Measurements from ENCODE around the gene NPVF. TPM values are rescaled to one million over a fixed set of nuclear protein-coding genes. Genes with fewer than 3 reads are reported as not detected.
A peak's percentile ranks its signal among the peaks of the same experiment; 100 is the strongest.

Gene NPVF, protein sequence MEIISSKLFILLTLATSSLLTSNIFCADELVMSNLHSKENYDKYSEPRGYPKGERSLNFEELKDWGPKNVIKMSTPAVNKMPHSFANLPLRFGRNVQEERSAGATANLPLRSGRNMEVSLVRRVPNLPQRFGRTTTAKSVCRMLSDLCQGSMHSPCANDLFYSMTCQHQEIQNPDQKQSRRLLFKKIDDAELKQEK
- total RNA-seq (not detected), total RNA-seq (0 reads per million in 29 experiments)
- total RNA-seq (2013): not detected

DNA sequence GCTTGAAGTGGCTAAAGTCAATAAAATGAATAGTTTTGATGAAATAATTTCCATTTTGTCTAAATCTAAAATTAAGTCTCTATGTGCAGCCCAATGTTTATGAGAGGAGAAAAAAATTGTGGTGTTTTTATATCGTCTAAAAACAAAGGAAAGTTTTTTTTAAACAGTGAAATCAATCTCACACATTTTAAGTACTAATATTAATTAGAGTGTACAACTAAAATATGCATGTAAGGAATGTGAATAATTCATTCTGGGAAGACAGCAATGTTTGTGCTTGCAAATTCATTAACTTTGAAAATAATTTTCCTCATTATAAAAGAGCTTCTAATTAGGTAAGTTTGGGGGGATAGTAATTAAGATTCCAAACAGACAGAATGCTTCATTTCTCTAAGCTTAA lies at the start of gene NPVF:
Gene NPVF, minus strand, starts transcription at position 101 of the 400 bp plus-strand sequence. Its CDS starts 47 bp downstream, at position 54.
- Mint-ChIP-seq H3K27me3 (peaks cover 36 to 44% of the 10 kb centered on the region in 2 donors), H3K4me3 (no peak within 1 kb of the TSS), H3K36me3 (no peaks in the 10 kb centered on the region), H3K4me1 (no peaks in the 10 kb centered on the region), H3K27ac (no peak within 1 kb of the TSS), H3K9me3 (no peaks in the 10 kb centered on the region)
- Histone ChIP-seq H3K27me3 (replicated peaks in 1 of 2; ENCODE audit: control insufficient read depth in 2 of 2, extremely low read depth in 1 of 2, insufficient read depth in 2 of 2, low read length in 1 of 2) (peaks cover 0 to 10% of the 10 kb centered on the region in 2 experiments), H3K36me3 (ENCODE audit: control insufficient read depth in 2 of 2, extremely low read depth in 1 of 2, insufficient read depth in 1 of 2, low read length in 1 of 2) (no peaks in the 10 kb centered on the region), H3K27ac (ENCODE audit: low read length) (no peak within 1 kb of the TSS), H3K9me3 (no peaks in the 10 kb centered on the region), H3K4me1 (ENCODE audit: control insufficient read depth in 1 of 2, extremely low read depth in 1 of 2, insufficient read depth in 2 of 2, low read length in 2 of 2) (no peaks in the 10 kb centered on the region), H3K4me3 (ENCODE audit: control insufficient read depth in 1 of 2, extremely low read depth in 1 of 2, low read length in 1 of 2) (no peak within 1 kb of the TSS)
- POLR2A ChIA-PET: no interaction called here
- WGBS (ENCODE audit: insufficient coverage): no CpG with 5 or more reads among the region's 1 CpG
- ATAC-seq (replicated peaks in 1 of 4) (no peak), DNase-seq (no peak)
- CTCF ChIA-PET: interaction anchor here (0.7 to 1.0 kb wide), 3 partner anchors 11 to 1909 kb away, joined by 3 to 5 read pairs (median 5); no protein-coding TSS in a partner anchor

DNA sequence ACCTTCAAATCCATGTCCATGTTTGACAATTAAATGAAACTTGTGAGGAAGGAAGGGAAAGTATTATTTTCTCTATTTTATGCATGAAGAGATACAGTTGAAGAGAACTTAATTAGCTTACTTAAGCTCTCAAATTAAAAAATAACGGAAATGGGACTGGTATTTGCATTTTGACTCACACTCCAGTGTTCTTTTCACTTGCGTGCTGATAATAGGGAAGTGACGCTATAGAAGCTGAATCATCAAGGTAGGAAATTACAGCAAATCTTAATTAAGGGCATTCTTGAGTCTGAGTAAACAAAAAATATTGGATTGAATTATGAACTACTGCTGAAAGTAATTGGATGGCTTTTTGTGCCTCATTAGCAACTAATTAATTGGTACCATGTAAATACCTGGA lies 44.0 kb upstream of the NPVF start:
- H3K27ac ChIP-seq (ENCODE audit: low read length): no peak overlapping the region
- Mint-ChIP-seq H3K27ac (no peak overlapping the region), H3K36me3 (no peaks in the 10 kb centered on the region), H3K4me1 (no peaks in the 10 kb centered on the region), H3K27me3 (peaks cover 3 to 9% of the 10 kb centered on the region in 2 donors), H3K9me3 (no peaks in the 10 kb centered on the region), H3K4me3 (no peak overlapping the region)
- no peaks in the 10 kb centered on the region for H3K4me1 ChIP-seq (ENCODE audit: control insufficient read depth in 1 of 2, extremely low read depth in 1 of 2, insufficient read depth in 2 of 2, low read length in 2 of 2)
- POLR2A ChIA-PET: no interaction called here
- DNase-seq: no peak
- no peak for ATAC-seq (replicated peaks in 1 of 4)
- 92% methylated on average over 2 of the region's 3 CpGs for WGBS (ENCODE audit: insufficient coverage)
- no peak overlapping the region for H3K4me3 ChIP-seq (ENCODE audit: control insufficient read depth in 1 of 2, extremely low read depth in 1 of 2, low read length in 1 of 2)
- no peaks in the 10 kb centered on the region for H3K36me3 ChIP-seq (ENCODE audit: control insufficient read depth in 2 of 2, extremely low read depth in 1 of 2, insufficient read depth in 1 of 2, low read length in 1 of 2)
- no peaks in the 10 kb centered on the region for H3K9me3 ChIP-seq
- H3K27me3 ChIP-seq (replicated peaks in 1 of 2; ENCODE audit: control insufficient read depth in 2 of 2, extremely low read depth in 1 of 2, insufficient read depth in 2 of 2, low read length in 1 of 2): no peaks in the 10 kb centered on the region
- CTCF ChIA-PET: interaction anchor here in 1 of 2 donors (1.0 kb wide), 1 partner anchor 275 kb away, joined by 3 read pairs; no protein-coding TSS in a partner anchor

DNA sequence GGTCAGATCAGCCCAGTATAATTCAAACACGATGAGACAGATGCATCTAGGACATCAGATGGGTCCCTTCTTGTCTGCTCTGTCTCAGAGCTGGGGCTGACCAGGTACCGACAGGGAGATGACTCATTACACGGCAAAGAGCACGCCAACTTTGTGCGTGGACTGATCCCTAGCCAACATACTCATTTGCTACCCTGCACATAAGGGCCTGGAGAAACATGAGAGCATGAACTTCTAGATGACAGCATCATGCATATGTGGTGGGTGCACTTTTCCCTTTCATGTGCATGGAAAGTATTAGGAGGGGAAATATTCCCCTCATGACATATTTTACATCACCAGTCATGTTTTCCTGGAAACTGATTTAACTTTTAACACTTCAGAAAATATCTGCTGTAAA lies 35.1 kb upstream of the NPVF start:
- no peak overlapping the region for H3K27ac ChIP-seq (ENCODE audit: low read length)
- H3K4me3 ChIP-seq (ENCODE audit: control insufficient read depth in 1 of 2, extremely low read depth in 1 of 2, low read length in 1 of 2): no peak overlapping the region
- no peaks in the 10 kb centered on the region for H3K36me3 ChIP-seq (ENCODE audit: control insufficient read depth in 2 of 2, extremely low read depth in 1 of 2, insufficient read depth in 1 of 2, low read length in 1 of 2)
- H3K27me3 ChIP-seq (replicated peaks in 1 of 2; ENCODE audit: control insufficient read depth in 2 of 2, extremely low read depth in 1 of 2, insufficient read depth in 2 of 2, low read length in 1 of 2): peaks cover 0 to 2% of the 10 kb centered on the region in 2 experiments
- H3K4me1 ChIP-seq (ENCODE audit: control insufficient read depth in 1 of 2, extremely low read depth in 1 of 2, insufficient read depth in 2 of 2, low read length in 2 of 2): peaks cover 6 to 16% of the 10 kb centered on the region in 2 experiments
- WGBS (ENCODE audit: insufficient coverage): 67% methylated on average over 1 of the region's 5 CpGs
- ATAC-seq (replicated peaks in 1 of 4) (no peak), DNase-seq (no peak)
- H3K4me1 Mint-ChIP-seq: peaks cover 30 to 36% (median 30%) of the 10 kb centered on the region in 3 donors
- H3K9me3 ChIP-seq: no peaks in the 10 kb centered on the region
- peaks cover 5 to 13% of the 10 kb centered on the region in 2 donors for H3K27me3 Mint-ChIP-seq
- CTCF ChIA-PET: no interaction called here
- no peaks in the 10 kb centered on the region for H3K9me3 Mint-ChIP-seq
- POLR2A ChIA-PET: no interaction called here
- no peak overlapping the region for H3K4me3 Mint-ChIP-seq
- H3K36me3 Mint-ChIP-seq: no peaks in the 10 kb centered on the region
- no peak overlapping the region for H3K27ac Mint-ChIP-seq

DNA sequence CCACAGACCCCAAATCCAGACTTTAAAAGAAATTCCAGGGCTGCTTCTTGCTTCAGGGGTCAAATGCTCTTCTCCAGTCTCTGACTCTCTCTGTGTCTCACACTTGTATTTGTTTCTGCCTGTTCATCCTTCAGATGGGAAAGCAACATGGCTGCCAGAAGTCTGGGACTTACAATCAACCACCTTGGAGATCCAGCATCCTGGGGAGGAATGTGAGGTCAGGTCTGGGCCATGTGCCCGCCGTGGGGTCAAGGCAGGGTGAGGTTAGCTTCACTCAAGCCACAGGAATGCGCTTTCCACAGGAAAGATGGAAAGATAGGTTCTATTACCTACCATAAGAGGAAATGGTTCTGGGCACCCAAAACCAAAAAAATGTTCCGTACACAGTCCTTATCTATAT lies 34.3 kb upstream of the NPVF start:
- peaks cover 30 to 36% (median 30%) of the 10 kb centered on the region in 3 donors for H3K4me1 Mint-ChIP-seq
- H3K36me3 Mint-ChIP-seq: no peaks in the 10 kb centered on the region
- no CpG with 5 or more reads among the region's 4 CpGs for WGBS (ENCODE audit: insufficient coverage)
- ATAC-seq (replicated peaks in 1 of 4) (no peak), DNase-seq (no peak)
- ChIA-PET POLR2A (interaction anchor here in 1 of 2 donors (0.5 kb wide), 1 partner anchor 530 kb away, joined by 5 read pairs; no protein-coding TSS in a partner anchor), CTCF (interaction anchor here (0.5 to 1.8 kb wide), 2 partner anchors 303 kb away, joined by 3 to 27 read pairs; no protein-coding TSS in a partner anchor)
- Histone ChIP-seq H3K4me3 (ENCODE audit: control insufficient read depth in 1 of 2, extremely low read depth in 1 of 2, low read length in 1 of 2) (no peak overlapping the region), H3K36me3 (ENCODE audit: control insufficient read depth in 2 of 2, extremely low read depth in 1 of 2, insufficient read depth in 1 of 2, low read length in 1 of 2) (no peaks in the 10 kb centered on the region), H3K4me1 (ENCODE audit: control insufficient read depth in 1 of 2, extremely low read depth in 1 of 2, insufficient read depth in 2 of 2, low read length in 2 of 2) (peaks cover 6 to 16% of the 10 kb centered on the region in 2 experiments), H3K27me3 (replicated peaks in 1 of 2; ENCODE audit: control insufficient read depth in 2 of 2, extremely low read depth in 1 of 2, insufficient read depth in 2 of 2, low read length in 1 of 2) (peaks cover 0 to 2% of the 10 kb centered on the region in 2 experiments), H3K9me3 (no peaks in the 10 kb centered on the region), H3K27ac (ENCODE audit: low read length) (no peak overlapping the region)
- no peaks in the 10 kb centered on the region for H3K9me3 Mint-ChIP-seq
- H3K27ac Mint-ChIP-seq: peak overlapping the region in 1 of 2 donors; percentile 85
- no peak overlapping the region for H3K4me3 Mint-ChIP-seq
- H3K27me3 Mint-ChIP-seq: peaks cover 5 to 13% of the 10 kb centered on the region in 2 donors

DNA sequence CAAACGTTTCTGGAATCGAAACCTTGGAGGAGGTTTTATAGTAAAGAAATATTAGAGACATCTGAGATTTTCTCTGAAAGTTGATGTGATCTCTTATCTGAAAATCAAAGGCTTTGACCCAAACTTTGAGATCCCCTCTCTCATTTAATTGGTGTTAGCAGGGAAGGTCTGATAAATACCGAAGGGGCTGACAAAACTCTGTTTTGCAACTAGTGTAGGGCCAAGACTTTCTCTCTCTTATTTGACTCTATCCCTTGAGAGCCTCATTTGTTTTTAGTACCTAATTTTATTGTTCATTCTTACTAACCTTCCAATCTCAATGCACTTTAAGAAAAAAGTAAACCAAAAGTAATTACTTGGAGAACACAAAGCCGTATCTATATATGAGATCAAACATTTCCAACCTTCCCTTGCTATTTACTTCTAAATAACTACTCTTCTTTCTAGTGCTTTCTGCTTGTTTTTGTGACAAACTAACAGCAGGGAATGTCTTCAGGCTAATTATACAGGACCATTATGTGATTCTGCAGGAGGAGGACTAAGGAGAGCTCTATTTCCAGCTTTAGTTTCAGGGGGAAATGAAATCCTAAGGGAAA lies 33.4 kb upstream of the NPVF start:
- H3K4me1 Mint-ChIP-seq: peaks cover 30 to 36% (median 30%) of the 10 kb centered on the region in 3 donors
- Histone ChIP-seq H3K4me1 (ENCODE audit: control insufficient read depth in 1 of 2, extremely low read depth in 1 of 2, insufficient read depth in 2 of 2, low read length in 2 of 2) (peaks cover 6 to 16% of the 10 kb centered on the region in 2 experiments), H3K27ac (ENCODE audit: low read length) (no peak overlapping the region), H3K9me3 (no peaks in the 10 kb centered on the region), H3K27me3 (replicated peaks in 1 of 2; ENCODE audit: control insufficient read depth in 2 of 2, extremely low read depth in 1 of 2, insufficient read depth in 2 of 2, low read length in 1 of 2) (peaks cover 0 to 2% of the 10 kb centered on the region in 2 experiments), H3K4me3 (ENCODE audit: control insufficient read depth in 1 of 2, extremely low read depth in 1 of 2, low read length in 1 of 2) (peak overlapping the region in 1 of 2 donors; percentile 0), H3K36me3 (ENCODE audit: control insufficient read depth in 2 of 2, extremely low read depth in 1 of 2, insufficient read depth in 1 of 2, low read length in 1 of 2) (no peaks in the 10 kb centered on the region)
- H3K9me3 Mint-ChIP-seq: no peaks in the 10 kb centered on the region
- no peaks in the 10 kb centered on the region for H3K36me3 Mint-ChIP-seq
- peak overlapping the region; percentile 54 to 67 (median 58) for H3K4me3 Mint-ChIP-seq
- DNase-seq (no peak), ATAC-seq (replicated peaks in 1 of 4) (no peak)
- ChIA-PET POLR2A (interaction anchor here in 1 of 2 donors (0.5 kb wide), 1 partner anchor 531 kb away, joined by 5 read pairs; no protein-coding TSS in a partner anchor), CTCF (interaction anchor here (0.7 to 4.3 kb wide), 11 partner anchors 19 to 1593 kb away, joined by 3 to 51 read pairs (median 4); no protein-coding TSS in a partner anchor)
- peaks cover 5 to 13% of the 10 kb centered on the region in 2 donors for H3K27me3 Mint-ChIP-seq
- peak overlapping the region; percentile 29 to 85 for H3K27ac Mint-ChIP-seq
- 71% methylated on average over 1 of the region's 4 CpGs for WGBS (ENCODE audit: insufficient coverage)

DNA sequence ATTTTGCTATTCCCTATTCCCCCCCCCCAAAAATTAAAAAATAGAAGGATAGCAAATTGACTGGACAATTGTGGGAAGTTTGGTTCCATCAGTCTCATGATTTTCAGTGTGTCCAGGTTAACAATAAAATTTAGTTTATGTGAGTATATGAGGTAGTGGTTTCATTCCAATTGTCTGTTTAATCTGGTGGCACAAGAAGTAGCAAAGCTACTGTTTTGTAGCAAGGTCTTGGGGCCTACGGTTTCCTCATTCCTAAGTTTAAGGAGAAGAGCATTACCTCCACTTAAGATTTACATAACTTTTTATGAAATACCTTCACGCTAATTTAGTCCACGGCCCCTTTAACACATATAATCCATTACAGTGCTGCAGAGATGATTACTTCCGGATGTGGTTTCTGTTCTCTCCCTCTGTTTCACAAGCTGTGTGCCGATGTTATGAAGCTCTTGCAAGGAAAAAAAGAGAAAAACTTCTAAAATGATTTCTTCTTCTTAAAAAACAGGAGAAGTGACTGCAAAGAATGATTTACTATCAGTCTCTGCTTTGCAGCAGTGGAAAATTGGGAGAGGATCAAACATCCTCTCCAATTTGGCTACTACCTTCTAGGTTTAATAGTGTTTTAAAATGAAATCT lies 32.7 kb upstream of the NPVF start:
- DNase-seq (peak in 11 of 35 experiments; percentile 2 to 63 (median 13)), ATAC-seq (replicated peaks in 1 of 4) (peak; percentile 81 to 95 (median 88))
- Mint-ChIP-seq H3K9me3 (no peaks in the 10 kb centered on the region), H3K36me3 (no peaks in the 10 kb centered on the region), H3K27ac (peak overlapping the region; percentile 29 to 85), H3K4me1 (peaks cover 30 to 36% (median 30%) of the 10 kb centered on the region in 3 donors), H3K4me3 (peak overlapping the region; percentile 54 to 67 (median 58)), H3K27me3 (peaks cover 5 to 13% of the 10 kb centered on the region in 2 donors)
- Histone ChIP-seq H3K36me3 (ENCODE audit: control insufficient read depth in 2 of 2, extremely low read depth in 1 of 2, insufficient read depth in 1 of 2, low read length in 1 of 2) (no peaks in the 10 kb centered on the region), H3K27me3 (replicated peaks in 1 of 2; ENCODE audit: control insufficient read depth in 2 of 2, extremely low read depth in 1 of 2, insufficient read depth in 2 of 2, low read length in 1 of 2) (peaks cover 0 to 2% of the 10 kb centered on the region in 2 experiments), H3K4me1 (ENCODE audit: control insufficient read depth in 1 of 2, extremely low read depth in 1 of 2, insufficient read depth in 2 of 2, low read length in 2 of 2) (peaks cover 6 to 16% of the 10 kb centered on the region in 2 experiments), H3K27ac (ENCODE audit: low read length) (no peak overlapping the region), H3K9me3 (no peaks in the 10 kb centered on the region), H3K4me3 (ENCODE audit: control insufficient read depth in 1 of 2, extremely low read depth in 1 of 2, low read length in 1 of 2) (peak overlapping the region in 1 of 2 donors; percentile 0)
- no CpG with 5 or more reads among the region's 5 CpGs for WGBS (ENCODE audit: insufficient coverage)
- ChIA-PET CTCF (interaction anchor here (0.7 to 4.3 kb wide), 10 partner anchors 20 to 309 kb away, joined by 3 to 51 read pairs (median 4); no protein-coding TSS in a partner anchor), POLR2A (interaction anchor here in 1 of 2 donors (0.6 kb wide), 1 partner anchor 135 kb away, joined by 4 read pairs; no protein-coding TSS in a partner anchor)

Data from T-cell (primary cell).